ENCODE measurements around the gene KIF26B.

DNA sequence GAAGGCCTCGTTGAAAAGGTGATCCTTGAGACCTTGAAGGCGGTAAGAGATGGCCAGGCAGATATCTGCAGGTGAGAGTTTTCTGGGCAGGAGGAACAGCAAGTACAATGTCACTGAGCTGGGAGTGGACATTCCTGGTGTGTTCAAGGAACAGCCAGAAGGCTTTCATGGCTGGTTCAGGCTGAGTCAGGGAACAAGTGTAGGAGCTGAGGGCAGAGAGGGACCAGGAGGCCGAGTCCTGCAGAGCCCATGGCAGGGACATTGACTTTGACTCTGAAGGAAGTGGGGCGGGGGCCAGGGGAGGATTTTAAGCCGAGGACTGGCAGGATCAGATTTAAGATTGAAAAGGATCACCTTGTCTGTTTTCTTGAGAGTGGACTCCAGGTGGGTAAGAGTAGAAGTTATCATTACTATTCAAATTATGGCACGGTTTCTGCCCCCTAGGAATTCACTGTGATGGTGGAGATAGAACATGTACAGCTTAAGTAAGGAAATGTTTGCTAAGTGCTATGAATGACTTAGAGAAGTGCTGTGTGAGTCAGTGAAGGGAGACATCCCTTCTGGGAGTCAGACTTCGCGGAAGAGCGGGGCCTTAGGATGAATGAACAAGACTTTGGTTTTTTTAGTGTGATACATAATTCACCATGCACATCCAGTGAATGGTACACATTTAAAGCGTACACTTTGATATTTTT is 202.3 kb downstream of the KIF26B start:
- TF ChIP-seq, protein P1, sequence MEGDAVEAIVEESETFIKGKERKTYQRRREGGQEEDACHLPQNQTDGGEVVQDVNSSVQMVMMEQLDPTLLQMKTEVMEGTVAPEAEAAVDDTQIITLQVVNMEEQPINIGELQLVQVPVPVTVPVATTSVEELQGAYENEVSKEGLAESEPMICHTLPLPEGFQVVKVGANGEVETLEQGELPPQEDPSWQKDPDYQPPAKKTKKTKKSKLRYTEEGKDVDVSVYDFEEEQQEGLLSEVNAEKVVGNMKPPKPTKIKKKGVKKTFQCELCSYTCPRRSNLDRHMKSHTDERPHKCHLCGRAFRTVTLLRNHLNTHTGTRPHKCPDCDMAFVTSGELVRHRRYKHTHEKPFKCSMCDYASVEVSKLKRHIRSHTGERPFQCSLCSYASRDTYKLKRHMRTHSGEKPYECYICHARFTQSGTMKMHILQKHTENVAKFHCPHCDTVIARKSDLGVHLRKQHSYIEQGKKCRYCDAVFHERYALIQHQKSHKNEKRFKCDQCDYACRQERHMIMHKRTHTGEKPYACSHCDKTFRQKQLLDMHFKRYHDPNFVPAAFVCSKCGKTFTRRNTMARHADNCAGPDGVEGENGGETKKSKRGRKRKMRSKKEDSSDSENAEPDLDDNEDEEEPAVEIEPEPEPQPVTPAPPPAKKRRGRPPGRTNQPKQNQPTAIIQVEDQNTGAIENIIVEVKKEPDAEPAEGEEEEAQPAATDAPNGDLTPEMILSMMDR (conservative IDR thresholded peaks at IDR 0.05; ENCODE audit: low read depth, low read length) = no peak
- TF ChIP-seq POLR2A (IDR thresholded peaks at IDR 0.05; ENCODE audit: low read depth, low read length) (no peak), BHLHE40 (IDR thresholded peaks at IDR 0.05; ENCODE audit: low read depth, low read length) (no peak), RAD21 (IDR thresholded peaks at IDR 0.05; ENCODE audit: low read length) (no peak), MAZ (IDR thresholded peaks at IDR 0.05; ENCODE audit: borderline replicate concordance, low read depth, low read length) (no peak), CHD1 (IDR thresholded peaks at IDR 0.05; ENCODE audit: low read depth, low read length) (no peak), RCOR1 (IDR thresholded peaks at IDR 0.05; ENCODE audit: insufficient replicate concordance, low read length) (no peak), SMC3 (IDR thresholded peaks at IDR 0.05; ENCODE audit: low read depth, low read length) (no peak), RFX5 (IDR thresholded peaks at IDR 0.05; ENCODE audit: low read depth, low read length) (no peak)
- TF ChIP-seq, protein P2, sequence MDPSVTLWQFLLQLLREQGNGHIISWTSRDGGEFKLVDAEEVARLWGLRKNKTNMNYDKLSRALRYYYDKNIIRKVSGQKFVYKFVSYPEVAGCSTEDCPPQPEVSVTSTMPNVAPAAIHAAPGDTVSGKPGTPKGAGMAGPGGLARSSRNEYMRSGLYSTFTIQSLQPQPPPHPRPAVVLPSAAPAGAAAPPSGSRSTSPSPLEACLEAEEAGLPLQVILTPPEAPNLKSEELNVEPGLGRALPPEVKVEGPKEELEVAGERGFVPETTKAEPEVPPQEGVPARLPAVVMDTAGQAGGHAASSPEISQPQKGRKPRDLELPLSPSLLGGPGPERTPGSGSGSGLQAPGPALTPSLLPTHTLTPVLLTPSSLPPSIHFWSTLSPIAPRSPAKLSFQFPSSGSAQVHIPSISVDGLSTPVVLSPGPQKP (IDR thresholded peaks at IDR 0.05; ENCODE audit: borderline replicate concordance, low read depth, low read length) = no peak
- TF ChIP-seq, protein P3, sequence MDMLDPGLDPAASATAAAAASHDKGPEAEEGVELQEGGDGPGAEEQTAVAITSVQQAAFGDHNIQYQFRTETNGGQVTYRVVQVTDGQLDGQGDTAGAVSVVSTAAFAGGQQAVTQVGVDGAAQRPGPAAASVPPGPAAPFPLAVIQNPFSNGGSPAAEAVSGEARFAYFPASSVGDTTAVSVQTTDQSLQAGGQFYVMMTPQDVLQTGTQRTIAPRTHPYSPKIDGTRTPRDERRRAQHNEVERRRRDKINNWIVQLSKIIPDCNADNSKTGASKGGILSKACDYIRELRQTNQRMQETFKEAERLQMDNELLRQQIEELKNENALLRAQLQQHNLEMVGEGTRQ (IDR thresholded peaks at IDR 0.05; ENCODE audit: low read depth, low read length) = no peak

Data from IMR-90 (cell line).